Daoy (cell line): ENCODE measurements around the gene PPP2R5B. TPM values are rescaled to one million over a fixed set of nuclear protein-coding genes. Genes with fewer than 3 reads are reported as not detected.

Experiments
- DNase-seq: peaks from one replicate; pipeline ENCODE4 v3.0.0-alpha.2; 2015; ENCODE audit warnings: low read depth
- total RNA-seq: library from RNA; depleted of rRNA; stranded (reverse); fragments of >200 nt; shearing (Covaris generic); gene quantifications from 2 replicates; pipeline ENCODE4 v1.2.3, GENCODE V29; 2014

PPP2R5B gene
- total RNA-seq, 1 experiment from 2014 or later: 7.8 TPM

DNA sequence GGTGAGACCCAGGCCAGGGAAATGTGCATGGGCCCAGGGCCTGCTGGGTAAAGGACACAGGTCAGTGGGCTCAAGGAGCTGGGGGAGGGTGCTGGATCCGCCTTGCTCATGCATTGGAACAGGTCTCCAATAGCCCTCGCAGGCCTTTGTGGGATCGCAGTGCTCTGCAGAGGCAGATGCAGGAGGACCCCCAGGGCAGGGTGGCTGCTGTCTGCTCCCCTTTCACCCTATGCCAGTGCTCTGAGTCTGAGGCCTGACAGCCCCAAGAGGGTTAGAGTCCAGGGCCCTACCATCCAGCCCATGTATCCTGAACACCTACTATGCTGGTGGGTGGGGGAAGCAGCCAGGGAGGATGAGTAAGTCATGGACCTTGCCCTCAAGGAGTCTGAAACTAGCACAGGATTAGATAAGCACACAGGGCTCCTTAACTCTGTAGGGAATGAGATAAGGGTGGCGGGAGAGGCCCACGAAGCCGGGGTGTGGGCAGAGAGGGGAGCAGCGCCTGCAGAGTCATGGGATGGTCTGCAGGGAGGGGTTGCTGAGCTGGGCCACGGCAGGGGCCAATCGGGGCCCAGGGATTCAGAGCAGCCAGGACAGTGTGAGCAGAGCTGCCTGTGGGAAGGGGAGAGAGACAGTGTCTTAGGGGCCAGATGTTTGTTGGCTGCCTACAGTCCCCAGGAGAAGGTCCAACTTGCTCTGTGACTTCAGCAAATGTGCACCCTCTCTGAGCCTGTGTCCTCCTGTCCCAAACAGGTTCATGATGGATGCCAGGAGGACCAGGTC lies 35.6 kb upstream of the PPP2R5B start:
- DNase-seq: peak; percentile 37

DNA sequence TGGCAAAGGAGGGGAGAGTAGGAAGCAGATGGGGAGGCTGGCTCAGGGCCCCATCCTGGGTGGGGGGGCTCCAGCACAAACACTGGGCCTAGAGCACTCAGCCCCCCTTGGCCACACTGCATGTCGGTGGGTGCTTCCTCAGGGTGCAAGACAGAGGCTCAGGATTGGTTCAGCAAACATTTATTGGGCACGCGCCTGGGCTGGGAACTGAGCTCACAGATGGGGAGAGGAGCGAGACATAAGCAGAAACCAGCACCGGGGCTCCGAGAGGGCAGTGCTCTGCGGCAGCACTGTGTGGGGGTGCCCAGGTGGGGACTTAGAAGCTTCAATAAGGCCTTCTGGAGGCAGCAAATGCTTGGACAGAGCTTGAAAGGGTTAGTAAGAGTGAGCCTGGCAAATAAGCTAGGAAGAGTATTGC lies 34.0 kb upstream of the PPP2R5B start:
- DNase-seq: no peak

DNA sequence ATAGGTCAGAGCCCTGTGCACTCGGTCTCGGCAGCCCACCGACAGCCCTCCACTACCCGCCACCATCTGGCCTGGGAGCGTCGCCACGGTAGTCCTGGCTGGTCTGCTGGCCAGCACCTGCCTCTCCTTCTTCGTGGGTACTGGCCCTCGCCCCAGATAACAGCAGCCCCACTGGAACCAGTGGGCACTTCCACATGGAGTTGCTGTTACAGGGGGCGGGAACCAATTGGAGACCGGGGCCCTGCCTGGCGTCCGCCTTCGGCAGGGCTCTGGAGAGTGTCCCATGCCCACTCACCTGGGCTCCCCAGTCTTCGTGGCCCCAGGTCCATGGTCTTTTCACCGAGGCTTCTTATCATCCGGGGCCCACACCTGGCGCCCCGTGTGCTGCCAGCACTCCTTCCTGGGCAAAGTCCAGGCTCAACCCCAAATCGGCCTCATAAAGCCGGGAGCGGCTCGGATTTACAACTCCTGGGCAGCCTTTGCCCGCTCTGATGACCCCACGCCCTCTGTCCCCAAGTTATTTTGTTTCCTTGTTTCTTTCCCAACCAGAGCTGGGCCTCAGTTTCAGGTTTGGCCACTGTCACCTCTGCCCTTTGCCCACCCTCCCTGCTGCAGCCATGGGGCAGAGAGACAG lies 33.2 kb upstream of the PPP2R5B start:
- no peak for DNase-seq

DNA sequence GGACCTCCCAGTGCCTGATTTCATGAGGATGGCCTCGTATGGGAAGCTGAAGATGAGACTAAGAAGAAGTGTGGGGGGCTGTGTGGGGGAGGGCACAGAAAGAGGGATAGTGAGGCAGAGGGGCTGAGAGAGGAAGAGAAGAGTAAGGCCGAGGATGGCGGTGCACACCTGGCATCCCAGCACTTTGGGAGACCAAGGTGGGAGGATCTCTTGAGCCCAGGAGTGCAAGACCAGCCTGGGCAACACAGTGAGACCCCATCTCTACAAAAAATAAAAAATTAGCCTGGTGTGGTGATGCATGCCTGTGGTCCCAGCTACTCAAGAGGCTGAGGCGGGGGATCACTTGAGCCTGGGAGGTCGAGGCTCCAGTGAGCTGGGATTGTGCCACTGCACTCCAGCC lies 32.6 kb upstream of the PPP2R5B start:
- no peak for DNase-seq

DNA sequence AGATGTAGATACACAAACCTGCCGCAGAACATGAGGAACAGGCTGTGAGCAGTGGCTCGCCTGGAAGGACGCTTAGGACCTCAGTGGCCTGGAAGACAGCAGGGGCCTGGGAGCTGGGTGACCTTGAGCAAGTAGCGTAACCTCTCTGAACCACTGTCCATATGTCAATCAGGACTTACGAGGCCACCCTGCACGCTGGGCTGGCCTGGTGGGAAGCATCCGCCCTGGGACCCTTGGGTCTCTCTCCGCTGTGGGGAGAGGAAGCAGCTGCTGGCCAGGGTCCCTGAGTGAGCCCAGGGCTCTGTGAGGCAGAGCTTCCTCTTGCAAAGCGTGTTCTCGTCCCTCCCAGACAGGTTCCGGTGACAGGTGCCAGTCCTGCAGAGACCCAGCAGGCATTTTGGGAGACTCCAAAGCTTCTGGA lies 32.1 kb upstream of the PPP2R5B start:
- DNase-seq: no peak

DNA sequence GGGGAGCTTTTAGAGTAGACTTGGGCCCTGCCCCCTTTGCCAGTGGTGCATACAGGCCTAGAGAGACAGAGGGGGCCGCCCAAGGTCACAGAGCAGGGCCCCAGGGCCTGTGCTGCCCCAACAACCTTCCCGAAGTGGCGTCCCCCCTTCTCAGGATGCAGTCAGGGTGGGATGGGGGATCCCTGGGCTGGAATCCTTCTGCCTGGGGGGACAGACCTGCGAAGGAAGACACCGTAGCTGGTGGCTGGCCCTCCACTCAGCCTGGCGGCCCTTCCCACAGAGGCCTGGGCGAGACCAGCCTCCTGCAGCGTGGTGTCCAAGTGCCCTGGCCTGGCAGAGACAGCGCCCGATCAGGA lies 31.7 kb upstream of the PPP2R5B start:
- no peak for DNase-seq

DNA sequence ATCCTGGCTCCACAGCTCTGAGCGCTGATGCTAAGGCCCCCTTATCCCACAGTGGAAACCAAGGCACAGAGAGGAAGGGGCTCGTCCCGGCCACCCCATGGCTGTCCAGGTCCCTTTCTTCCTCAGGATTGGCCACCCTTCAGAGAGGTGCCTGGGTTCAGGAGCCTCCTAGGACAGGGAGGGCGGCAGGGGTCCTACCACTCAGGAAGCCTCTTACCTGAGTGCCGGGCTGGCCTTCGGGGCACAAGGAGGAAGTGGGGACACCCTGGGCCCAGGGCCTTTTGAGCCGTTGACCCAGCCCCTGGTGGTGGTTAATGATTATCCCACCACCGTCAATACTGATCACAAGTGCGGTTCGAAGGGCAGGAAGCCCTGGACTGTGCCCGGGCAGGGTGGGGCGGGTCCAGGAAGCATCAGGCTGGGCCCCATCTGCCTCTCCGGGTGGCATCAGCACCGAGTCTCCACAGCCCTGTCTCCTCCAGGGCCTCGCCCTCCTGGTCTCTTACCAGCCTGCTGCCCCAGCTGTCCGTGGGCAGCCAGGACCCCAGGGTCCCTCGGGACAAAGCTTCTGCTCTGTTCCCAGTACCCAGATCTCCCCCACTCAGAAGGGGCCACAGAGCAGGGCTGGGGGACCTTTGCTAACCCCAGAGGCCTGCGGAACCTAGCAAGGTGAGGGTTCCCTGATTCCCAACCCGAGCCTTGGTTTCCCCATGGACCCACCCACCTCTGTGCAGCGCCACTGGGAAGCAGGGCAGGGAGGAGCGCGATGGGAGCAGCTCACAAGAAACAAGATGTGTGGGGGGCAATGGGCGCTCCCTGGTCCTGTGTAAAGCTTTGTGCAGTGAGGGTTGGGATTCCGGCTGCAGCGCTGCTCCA lies 31.1 kb upstream of the PPP2R5B start:
- no peak for DNase-seq

DNA sequence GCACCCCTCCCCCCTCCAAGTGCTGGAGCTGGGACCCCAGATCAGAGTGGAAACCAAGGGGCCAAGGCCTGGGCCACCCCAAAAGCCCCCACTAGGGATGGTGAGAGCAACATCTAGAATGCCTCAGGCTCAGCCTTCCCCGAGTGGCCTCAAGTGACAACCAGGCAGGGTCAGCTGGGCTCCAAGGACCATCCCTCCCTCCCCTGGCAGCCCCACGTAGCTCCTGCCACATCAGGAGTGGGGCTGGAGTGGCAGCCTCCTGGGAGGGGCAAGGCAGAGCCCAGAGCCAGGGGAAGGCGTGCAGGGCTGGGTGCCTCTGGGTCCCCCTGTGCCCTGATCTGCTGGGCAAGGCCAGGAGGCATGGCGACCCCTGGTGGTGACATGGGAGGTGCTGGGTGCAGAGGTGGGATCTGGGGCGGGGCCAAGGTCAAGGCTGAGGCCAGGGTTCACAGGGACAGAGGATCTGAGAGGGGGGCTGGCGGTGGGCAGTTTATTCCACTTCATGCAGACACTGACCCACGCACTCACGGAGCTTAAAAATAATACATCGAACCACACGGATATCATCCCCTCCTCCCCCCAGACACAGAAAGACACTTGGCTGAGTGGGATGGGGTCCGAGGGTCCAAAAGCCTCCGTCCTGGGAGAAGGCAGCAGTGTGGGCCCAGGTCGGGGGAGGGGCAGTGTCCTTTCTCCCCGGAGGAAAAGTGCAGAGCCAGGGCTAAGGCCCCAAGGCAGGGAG lies 30.2 kb upstream of the PPP2R5B start:
- peak; percentile 80 for DNase-seq

DNA sequence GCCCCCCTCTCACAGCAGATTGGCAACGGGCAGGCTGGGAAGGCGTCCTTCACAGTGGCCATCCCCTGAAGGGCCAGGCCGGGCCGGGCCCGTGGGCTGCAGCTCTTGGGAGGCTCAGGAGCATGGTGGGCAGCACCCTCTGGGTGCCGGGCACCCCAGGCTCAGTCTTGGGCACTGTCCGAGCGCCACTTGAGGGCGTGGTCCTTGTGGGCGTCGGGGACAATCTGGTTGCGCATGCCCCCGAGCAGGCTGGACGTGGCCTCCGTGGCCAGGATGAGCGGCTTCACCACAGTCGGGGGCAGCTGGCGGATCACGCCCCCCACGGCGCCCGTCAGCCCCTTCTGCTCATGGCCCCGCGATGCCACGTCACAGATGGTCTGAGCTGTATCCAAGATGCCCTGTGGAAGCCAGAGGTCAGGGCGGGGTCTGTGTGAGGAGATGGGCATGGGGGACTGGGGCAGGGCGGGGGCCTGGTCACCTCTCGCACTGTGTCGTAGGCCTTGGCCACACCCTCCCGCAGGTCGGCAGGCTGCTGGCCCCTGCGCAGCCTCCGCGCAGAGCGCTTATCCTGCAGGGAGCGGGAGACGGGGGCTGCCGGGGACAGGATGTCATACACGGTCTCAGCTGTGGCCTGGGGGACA lies 29.6 kb upstream of the PPP2R5B start:
- DNase-seq: no peak

DNA sequence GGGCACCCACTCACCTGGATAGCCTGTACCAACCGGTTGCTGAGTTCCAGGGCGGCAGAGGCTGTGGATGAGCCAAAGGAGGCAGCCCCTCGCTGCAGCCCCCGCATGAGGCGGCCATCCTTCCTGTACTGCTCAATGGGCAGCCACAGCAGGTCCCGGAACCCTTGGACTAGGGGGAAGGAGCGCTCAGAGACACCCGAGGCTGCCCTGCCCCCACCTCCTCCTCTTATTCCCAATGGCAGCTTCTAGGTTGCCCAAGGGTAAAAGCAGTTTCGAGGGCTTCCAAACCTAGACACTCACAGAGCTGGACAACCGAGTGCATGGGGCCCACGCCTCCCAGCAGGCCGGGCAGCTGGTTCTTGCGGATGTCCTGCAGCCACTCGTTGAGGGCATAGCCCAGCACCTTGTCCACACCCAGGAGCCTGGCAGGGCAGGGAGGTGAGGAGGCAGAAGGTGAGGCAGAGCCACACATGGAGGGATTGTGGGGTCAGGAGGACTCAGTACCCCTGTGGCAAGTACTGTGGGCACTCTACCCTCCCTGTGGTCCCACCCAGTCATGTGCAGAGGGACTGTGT lies 28.0 kb upstream of the PPP2R5B start:
- no peak for DNase-seq

DNA sequence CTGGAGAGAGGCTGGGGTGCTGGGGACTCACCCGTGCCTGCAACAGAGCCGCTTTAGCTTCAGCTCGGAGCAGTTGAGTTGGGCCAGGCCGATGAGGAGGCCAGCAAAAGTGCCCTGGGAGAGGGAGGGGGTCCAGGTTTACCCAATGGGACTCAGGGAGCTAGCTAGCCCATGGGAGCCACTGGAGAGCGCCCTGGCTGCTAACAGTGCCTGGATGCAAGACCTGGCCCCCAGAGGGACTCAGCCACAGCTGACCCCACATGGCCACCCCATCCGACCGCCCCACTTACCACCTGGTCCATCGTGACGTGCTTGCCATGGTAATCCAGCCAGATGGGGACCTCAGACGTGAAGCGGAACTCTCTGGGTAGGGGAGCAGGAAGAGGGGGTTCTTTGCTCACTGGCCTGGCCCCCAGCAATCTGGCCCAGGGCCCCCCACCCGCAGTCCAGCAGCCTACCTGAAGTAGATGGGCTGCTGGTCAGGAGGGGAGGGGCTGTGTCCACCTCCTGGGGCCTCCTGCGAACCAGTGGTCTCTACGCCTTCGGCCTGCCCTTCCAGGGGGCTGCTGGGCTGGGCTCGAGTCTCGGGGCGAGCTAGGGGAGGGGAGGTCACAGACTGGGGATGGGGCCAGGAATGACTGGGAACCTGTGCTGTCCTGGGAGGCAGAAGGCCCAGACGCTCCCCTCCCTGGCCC lies 27.0 kb upstream of the PPP2R5B start:
- DNase-seq: no peak

DNA sequence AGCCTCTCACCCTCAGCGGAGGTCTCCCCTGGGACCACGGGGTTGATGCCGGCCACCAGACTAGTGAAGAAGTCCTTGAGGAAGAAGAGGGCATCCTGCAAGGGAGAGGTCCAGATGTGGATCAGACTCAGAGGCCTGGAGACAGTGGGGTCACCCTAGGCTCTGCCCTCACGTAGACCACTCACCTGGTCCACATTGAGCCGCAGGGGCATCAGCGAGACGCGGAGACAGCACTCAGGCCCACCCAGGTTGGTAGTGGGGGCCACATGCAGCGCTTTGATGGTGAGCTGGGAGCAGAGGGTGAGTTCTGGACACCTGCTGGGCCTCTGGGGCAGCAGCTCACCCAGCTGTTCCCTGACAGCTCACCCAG lies 26.4 kb upstream of the PPP2R5B start:
- DNase-seq: no peak

DNA sequence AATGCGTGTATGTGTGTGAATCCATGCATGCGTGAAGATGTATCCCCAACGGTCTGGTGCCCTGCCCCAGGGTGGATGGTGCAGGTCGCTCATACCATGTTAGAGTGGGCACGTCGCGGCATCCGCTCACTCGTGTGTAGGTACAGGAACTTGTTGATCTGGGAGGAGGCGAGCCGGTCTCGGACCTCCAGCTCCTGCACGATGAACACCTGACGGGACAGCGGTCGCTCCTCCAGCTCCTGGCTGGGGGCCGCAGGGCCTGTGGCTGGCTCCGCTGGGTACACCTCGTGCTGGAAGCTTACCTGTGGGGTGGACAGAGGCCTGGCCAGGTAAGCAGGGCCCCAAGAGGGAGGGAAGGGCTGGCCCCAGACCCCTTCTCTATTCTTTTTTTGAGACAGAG lies 25.9 kb upstream of the PPP2R5B start:
- DNase-seq: no peak

DNA sequence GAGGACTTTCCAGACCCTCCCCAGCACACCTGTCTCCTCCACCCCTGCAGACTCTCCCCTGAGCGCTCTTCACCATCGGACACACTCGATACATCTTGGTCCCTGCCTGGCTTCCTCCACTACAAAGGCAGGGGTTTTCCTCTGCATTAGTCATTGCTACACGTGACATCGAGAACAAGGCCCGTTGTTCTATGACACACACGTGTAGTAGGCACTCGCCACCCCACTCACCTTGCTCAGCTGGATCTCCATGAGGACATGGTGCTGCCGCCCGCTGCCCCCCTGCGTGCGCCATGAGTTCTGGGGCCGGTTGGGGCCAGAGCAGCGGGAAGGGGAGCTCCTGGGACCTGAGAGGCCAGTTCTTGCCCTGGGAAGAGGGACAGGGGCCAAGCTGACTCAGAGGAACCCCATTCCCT lies 24.2 kb upstream of the PPP2R5B start:
- peak; percentile 88 for DNase-seq

DNA sequence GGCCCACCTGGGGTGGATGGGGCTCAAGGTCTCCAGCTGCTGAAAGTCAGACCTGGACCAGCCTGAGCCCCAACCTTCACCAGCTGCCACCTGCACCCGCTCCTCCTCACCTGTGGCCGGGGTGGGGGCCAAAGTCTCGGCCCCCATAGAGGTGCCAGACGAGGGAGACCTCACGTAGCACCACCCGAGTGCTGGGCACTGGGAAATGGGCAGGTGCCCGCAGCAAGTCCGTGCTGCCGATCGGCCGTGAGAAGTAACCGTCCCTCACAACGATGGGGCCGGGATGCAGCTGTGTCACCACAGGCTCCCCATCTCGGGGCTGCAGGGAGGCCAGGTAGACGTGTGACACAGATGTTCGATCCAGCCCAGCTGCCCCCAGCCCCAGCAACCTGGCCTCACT lies 23.7 kb upstream of the PPP2R5B start:
- no peak for DNase-seq

DNA sequence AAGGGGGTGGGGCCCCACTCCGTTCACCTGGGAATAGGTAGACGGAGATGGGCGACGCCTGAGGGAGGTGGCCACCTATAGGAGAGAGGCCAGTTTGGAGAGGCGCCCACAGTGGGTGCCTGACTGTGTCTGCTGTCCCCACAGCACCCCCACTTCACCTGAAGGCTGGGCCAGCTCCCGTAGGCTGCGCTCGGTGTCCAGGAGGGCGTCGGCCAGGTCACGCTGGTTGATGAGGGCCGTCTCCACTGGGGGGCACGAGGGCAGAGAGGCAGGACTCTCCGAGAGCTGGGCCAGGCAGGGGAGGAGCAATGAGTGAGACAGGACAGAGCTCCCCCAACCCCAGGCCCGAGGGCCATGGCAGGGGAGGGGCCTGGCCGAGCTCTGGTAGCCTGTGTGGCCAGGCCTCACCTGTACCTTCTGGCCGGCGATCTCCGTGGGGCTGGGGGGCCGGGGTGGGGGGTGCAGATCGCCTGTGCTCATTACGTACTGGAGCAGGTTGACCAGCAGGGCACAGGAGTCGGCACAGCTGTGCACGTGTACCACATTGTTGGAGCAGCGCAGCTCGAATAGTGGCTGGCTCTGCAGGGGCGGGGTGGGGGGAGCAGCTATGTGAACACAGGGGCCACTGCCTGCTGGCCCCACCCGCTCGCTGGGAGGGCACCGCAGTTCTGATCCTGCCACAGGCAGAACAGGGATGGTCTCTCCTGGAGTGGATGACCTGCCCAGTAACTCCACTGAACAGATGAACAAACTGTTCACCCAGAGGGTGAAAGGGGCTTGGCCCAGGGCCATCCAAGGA lies 22.2 kb upstream of the PPP2R5B start:
- no peak for DNase-seq

DNA sequence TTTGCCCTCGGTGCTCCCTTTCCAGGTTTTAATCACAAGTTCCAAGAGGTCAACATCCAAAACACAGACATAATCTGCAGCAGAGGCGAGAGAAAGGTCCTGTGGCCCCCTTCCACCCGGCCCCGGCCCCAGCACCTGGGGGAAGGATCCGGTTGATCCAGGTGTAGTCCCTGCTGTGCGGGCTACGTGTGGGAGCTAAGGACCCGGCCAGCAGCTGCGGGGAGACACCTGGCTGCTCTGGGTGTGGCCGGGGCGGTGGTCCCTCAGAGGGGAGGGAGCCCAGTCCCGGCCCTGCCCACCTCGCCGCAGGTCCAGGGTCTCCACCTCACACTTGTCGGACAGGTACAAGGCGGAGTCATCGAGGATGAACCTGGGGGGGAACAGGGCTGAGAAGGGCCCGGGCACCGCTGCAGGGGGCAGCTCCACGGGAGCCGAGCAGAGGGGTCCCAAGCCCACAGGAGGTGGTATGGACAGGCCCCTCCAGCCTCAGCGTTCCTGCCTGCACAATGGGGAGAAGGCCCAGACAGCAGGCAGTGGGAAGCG lies 21.1 kb upstream of the PPP2R5B start:
- no peak for DNase-seq

DNA sequence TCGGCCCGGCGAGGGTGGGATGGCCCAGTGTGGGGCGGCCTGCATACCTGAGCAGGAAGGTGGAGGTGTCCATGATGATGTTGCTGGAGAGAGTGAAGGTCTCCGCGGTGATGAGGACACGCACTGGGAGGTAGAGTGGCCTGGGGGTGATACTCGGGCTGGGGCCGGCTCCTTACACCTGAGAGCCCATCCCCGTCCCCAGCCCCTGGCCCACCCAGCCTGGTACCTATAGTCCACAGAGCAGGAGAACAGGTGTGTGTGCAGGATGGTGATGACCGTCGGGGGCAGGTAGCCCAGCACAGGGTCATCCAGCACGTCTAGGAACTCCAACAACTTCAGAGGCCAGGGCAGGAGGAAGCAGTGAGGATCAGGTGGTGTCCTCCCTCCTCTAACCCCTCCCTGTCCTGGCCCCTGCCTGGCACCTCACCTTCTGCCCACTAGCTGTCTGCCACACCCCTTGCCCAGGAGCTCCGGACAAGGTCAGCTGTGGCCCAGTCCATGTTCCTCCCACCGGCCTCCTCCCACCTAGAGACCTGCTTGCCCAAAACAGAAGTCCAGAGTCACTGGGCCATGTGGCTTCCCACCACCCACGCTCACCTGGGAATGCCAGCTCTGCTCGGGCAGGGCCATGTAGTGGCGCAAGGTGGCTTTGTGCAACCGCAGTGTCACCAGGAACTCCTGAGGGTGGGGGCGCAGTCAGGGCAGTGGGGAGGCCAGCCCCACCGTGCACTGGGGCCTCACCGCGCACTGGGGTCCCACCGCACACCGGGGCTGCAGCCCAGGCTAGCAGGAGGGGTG lies 18.8 kb upstream of the PPP2R5B start:
- DNase-seq: no peak

DNA sequence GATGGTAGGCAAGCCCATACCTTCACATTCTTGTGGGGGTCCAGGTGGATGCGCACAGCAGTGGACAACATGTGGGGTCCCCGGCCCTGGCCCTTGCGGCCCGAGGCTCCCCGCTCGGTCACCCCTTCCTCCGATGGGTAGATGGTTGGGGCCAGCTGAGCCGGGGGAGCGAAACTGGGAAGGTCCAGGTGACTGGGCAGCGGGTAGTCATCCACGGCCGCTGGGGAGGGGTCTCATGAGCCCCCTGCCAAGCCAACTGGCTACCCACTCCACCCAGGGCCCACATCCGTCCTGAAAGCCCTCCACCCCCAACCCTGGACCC lies 18.2 kb upstream of the PPP2R5B start:
- no peak for DNase-seq
